Measurements from ENCODE around the gene GABRB1.

GABRB1 gene

DNA sequence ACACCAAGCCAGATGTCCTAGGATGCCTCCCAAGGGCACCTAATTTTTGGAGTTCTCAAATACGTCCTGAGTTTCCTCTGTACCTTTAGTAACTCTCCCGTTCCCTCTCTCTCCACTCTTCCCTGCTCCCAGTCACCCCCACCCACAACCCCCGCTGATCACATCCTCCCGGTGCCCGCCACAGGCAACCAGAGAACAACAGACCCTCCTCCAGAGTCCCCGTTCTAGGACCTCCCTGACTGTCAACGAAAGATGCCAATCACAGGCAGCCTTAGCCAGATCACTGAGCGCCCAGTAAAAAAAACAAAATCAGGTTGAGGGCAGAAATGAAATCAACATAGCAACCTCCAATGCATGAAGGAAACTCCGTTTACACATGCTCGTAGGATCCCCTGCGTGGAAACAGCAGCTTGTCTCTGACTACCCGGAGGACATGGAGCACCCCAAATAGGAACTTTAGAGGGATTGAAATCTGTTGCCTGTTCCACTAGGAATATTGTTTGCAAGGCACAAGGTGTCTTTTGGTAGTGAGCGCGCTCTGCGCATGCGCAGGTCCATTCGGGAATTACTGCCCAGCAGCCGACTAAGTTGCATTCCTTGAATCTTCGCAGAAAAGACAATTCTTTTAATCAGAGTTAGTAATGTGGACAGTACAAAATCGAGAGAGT, at the start of gene GABRB1:
Gene GABRB1, plus strand, starts transcription at position 557 of the 668 bp plus-strand sequence.
- TF ChIP-seq CTCF (IDR thresholded peaks at IDR 0.05) = no peak
- Histone ChIP-seq H3K4me3 (ENCODE audit: low read depth, low read length) (peak within 1 kb of the TSS; percentile 74), H3K27me3 (ENCODE audit: control insufficient read depth, insufficient read depth, low read length) (no peaks in the 10 kb centered on the region), H3K27ac (no peak within 1 kb of the TSS), H3K4me2 (ENCODE audit: low read length) (peak within 1 kb of the TSS; percentile 97), H3K4me1 (no peaks in the 10 kb centered on the region), H3K9me3 (ENCODE audit: control insufficient read depth, low read length) (no peaks in the 10 kb centered on the region), H2AFZ (no peak within 1 kb of the TSS), H3K9ac (no peak within 1 kb of the TSS), H3K79me2 (no peaks in the 10 kb centered on the region), H3K36me3 (ENCODE audit: control insufficient read depth, insufficient read depth, low read length) (peaks cover 2% of the 10 kb centered on the region)

DNA sequence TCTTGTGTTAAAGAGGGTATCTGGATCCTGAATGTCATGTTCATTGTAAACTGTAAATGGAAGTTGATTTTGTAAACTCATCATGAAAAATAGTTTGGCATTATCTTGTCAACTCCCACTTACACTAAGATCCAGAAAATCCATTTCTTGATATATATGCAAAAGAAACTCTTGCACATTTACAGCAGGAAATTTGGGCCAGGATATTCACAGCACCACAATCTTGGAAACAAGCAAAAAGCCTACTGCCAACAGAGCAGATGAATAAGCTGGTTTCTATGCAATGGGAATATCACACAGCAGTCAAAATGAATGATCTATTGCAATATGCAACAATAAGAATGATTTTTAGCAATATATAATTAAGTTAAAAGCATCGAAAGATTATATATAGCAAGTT, 46.6 kb upstream of the GABRB1 start:
- Histone ChIP-seq H3K9me3 (ENCODE audit: control insufficient read depth, low read length) (no peaks in the 10 kb centered on the region), H3K4me2 (ENCODE audit: low read length) (no peak overlapping the region), H3K36me3 (ENCODE audit: control insufficient read depth, insufficient read depth, low read length) (no peaks in the 10 kb centered on the region), H3K79me2 (no peaks in the 10 kb centered on the region), H3K4me3 (ENCODE audit: low read depth, low read length) (no peak overlapping the region), H3K27me3 (ENCODE audit: control insufficient read depth, insufficient read depth, low read length) (no peaks in the 10 kb centered on the region), H3K9ac (no peak overlapping the region), H3K27ac (no peak overlapping the region), H3K4me1 (no peaks in the 10 kb centered on the region), H2AFZ (no peak overlapping the region)
- TF ChIP-seq CTCF (IDR thresholded peaks at IDR 0.05) = no peak

DNA sequence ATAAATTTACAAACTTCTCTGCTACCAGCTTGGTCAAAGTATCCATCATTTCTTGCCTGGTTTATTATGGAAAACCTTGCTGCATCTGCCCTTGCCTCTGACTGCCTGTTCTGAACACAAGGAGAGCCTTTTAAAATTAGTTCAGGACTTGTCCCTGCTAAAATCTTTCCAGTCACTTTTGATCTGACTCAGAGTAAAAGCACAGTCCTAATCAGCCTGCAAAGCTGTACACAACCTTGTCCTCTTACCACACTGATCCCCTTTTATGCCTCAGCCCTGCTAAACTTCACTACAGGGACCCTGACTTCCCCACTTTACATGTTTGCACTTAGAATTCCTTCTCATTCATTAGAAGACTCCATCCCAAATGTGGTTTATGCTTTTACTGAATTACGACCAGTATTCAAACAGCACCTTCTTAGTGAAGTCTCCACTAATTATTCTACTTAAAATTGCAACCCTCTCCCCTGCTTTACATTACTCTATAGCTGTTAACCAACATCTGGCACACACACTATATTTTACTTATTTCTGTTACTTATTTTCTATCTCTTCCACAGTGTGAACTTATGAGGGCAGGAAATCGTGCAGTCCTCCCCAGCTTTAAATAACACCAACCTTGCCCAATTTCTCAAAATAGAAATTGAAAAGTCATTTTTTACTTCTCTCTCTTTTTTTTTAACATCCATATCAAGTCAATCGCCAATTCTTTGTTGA, 44.3 kb upstream of the GABRB1 start:
- no peaks in the 10 kb centered on the region for H3K36me3 ChIP-seq (ENCODE audit: control insufficient read depth, insufficient read depth, low read length)
- H3K4me1 ChIP-seq = no peaks in the 10 kb centered on the region
- no peaks in the 10 kb centered on the region for H3K27me3 ChIP-seq (ENCODE audit: control insufficient read depth, insufficient read depth, low read length)
- H3K4me3 ChIP-seq (ENCODE audit: low read depth, low read length) = no peak overlapping the region
- no peaks in the 10 kb centered on the region for H3K9me3 ChIP-seq (ENCODE audit: control insufficient read depth, low read length)
- H3K9ac ChIP-seq = no peak overlapping the region
- no peak overlapping the region for H2AFZ ChIP-seq
- no peak for TF ChIP-seq CTCF (IDR thresholded peaks at IDR 0.05)
- no peak overlapping the region for H3K27ac ChIP-seq
- no peaks in the 10 kb centered on the region for H3K79me2 ChIP-seq
- no peak overlapping the region for H3K4me2 ChIP-seq (ENCODE audit: low read length)

- Histone ChIP-seq H3K9ac (no peak overlapping the region), H3K4me3 (ENCODE audit: low read depth, low read length) (no peak overlapping the region), H3K4me2 (ENCODE audit: low read length) (no peak overlapping the region), H3K79me2 (no peaks in the 10 kb centered on the region), H3K9me3 (ENCODE audit: control insufficient read depth, low read length) (no peaks in the 10 kb centered on the region), H3K4me1 (no peaks in the 10 kb centered on the region), H3K27ac (no peak overlapping the region), H2AFZ (no peak overlapping the region), H3K27me3 (ENCODE audit: control insufficient read depth, insufficient read depth, low read length) (no peaks in the 10 kb centered on the region), H3K36me3 (ENCODE audit: control insufficient read depth, insufficient read depth, low read length) (no peaks in the 10 kb centered on the region)
- no peak for TF ChIP-seq CTCF (IDR thresholded peaks at IDR 0.05)
Observed at GRCh38 chr4:46992338-46992737, 39.0 kb upstream of the GABRB1 start.
